ENCODE results near the gene IL26. TPM values are rescaled to one million over a fixed set of nuclear protein-coding genes. Genes with fewer than 3 reads are reported as not detected.

The IL26 gene, protein sequence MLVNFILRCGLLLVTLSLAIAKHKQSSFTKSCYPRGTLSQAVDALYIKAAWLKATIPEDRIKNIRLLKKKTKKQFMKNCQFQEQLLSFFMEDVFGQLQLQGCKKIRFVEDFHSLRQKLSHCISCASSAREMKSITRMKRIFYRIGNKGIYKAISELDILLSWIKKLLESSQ
- total RNA-seq, result not detected in 2 replicates

GRCh38 chr12:68225576-68226476 lies at the start of gene IL26:
TSS of gene IL26 (minus strand) at chr12:68225810. CDS start at chr12:68225756, 54 bp downstream.

GRCh38 chr12:68253504-68253903 lies 27.9 kb upstream of the IL26 start, which contains the start of gene IL22:
TSS of gene IL22 (minus strand) at chr12:68253604. CDS start at chr12:68253448, 156 bp downstream.

DNA sequence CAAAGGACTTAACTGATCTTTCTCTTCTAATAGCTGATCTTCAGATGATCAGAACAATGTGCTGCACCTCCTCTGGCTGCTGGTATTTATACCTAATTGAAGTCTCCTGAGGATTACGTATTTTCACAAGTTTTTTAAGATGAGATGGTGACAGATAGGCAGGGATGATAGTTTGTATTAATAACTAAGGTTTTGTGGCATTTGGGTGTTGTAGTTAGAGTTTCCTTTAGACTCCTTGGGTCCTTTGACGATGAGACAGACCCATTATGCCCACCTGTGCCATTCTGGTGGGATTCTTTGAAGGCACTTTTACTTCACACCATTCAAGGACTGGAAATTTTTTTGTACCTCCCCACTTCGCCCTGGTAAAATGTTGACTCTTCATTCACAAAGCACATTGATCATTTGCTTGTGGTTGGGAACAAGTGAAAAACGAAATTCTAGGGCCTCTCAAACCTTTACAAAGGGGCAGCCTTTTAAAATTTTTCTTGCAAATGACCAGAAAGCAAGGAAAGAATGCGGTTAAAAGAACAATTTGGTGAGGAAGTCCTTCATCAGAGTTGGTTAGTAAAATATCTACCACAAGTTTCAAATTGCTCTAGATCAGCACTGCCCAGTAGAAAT lies 65.8 kb downstream of the IL26 start, which contains the start of gene IFNG:
IFNG (minus strand) TSS at position 60 of the 624 bp plus-strand sequence. CDS start 125 bp downstream, outside the sequence.

Other genes starting within 250 kb of the IL26 start
- gene IFNG-AS1, start 236.4 kb downstream of the IL26 start, total RNA-seq, result not detected in 2 replicates
- not detected in 2 replicates for gene IFNG, start 66.1 kb downstream of the IL26 start, total RNA-seq
- not detected in 2 replicates for gene IL22, start 27.8 kb upstream of the IL26 start, total RNA-seq
- 7.0 and 8.2 TPM in 2 replicates for gene MDM1, start 106.6 kb upstream of the IL26 start, total RNA-seq